GM19025 (cell line): ENCODE data around the gene CDK5RAP2.

Experiments used
- ATAC-seq: cut with Tn5 transposase; IDR thresholded peaks from one replicate; pipeline ENCODE4 v1.9.1; 2021; ENCODE audit warnings: mild to moderate bottlenecking, low read depth, moderate library complexity; ENCODE audit not compliant: unreplicated experiment

CDK5RAP2 gene

GRCh38 chr9:120442308-120442995, 137.5 kb downstream of the CDK5RAP2 start:
- ATAC-seq, result no peak

GRCh38 chr9:120441426-120442307, 138.3 kb downstream of the CDK5RAP2 start:
- no peak for ATAC-seq

- ATAC-seq, result no peak
Observed at GRCh38 chr9:120440791-120441190, 139.2 kb downstream of the CDK5RAP2 start.

GRCh38 chr9:120439926-120440325, 140.0 kb downstream of the CDK5RAP2 start:
- no peak for ATAC-seq

- ATAC-seq, result no peak
Observed at GRCh38 chr9:120438836-120439546, 141.0 kb downstream of the CDK5RAP2 start.

- no peak for ATAC-seq
Observed at GRCh38 chr9:120438111-120438510, 141.9 kb downstream of the CDK5RAP2 start.

GRCh38 chr9:120436983-120437475, 142.9 kb downstream of the CDK5RAP2 start:
- no peak for ATAC-seq

GRCh38 chr9:120436446-120436845, 143.5 kb downstream of the CDK5RAP2 start:
- no peak for ATAC-seq

- ATAC-seq, result no peak
Observed at GRCh38 chr9:120435091-120435490, 144.9 kb downstream of the CDK5RAP2 start.

GRCh38 chr9:120434532-120434931, 145.4 kb downstream of the CDK5RAP2 start:
- ATAC-seq, result no peak

- ATAC-seq, result no peak
Observed at GRCh38 chr9:120433701-120434100, 146.3 kb downstream of the CDK5RAP2 start.

- ATAC-seq, result no peak
Observed at GRCh38 chr9:120432600-120432999, 147.4 kb downstream of the CDK5RAP2 start.

GRCh38 chr9:120431268-120431667, 148.7 kb downstream of the CDK5RAP2 start:
- no peak for ATAC-seq

- ATAC-seq, result no peak
Observed at GRCh38 chr9:120424248-120424647, 155.7 kb downstream of the CDK5RAP2 start.

GRCh38 chr9:120423812-120424211, 156.2 kb downstream of the CDK5RAP2 start:
- no peak for ATAC-seq

- ATAC-seq, result no peak
Observed at GRCh38 chr9:120421977-120422376, 158.0 kb downstream of the CDK5RAP2 start.

- no peak for ATAC-seq
Observed at GRCh38 chr9:120418315-120418714, 161.7 kb downstream of the CDK5RAP2 start.

- no peak for ATAC-seq
Observed at GRCh38 chr9:120416781-120417427, 163.1 kb downstream of the CDK5RAP2 start.

GRCh38 chr9:120413121-120414048, 166.6 kb downstream of the CDK5RAP2 start:
- no peak for ATAC-seq
